Right lobe of liver (tissue), 6 donors: ENCODE measurements around the gene CDC123. TPM values are rescaled to one million over a fixed set of nuclear protein-coding genes. Genes with fewer than 3 reads are reported as not detected.

Experiments
- ATAC-seq, 4 donors: fragments of 200-7000 bp; cut with Tn5 transposase; one replicate each; pipeline ENCODE4 v1.9.1; 2020; ENCODE audit warnings: mild to moderate bottlenecking in 4 of 4, moderate library complexity in 4 of 4
- DNase-seq, 3 donors: peaks; one replicate each; pipeline ENCODE4 v3.0.0-alpha.2; 2020
- H3K27ac ChIP-seq, 3 donors: fragments of 200-600 bp; one replicate each; pipeline ENCODE4 v1.8.0; 2022
- H3K27me3 ChIP-seq, 2 donors: fragments of 200-600 bp; one replicate each; pipeline ENCODE4 v1.8.0; 2022
- H3K36me3 ChIP-seq, 4 donors: fragments of 200-600 bp; sonication (generic) in 1 of 4; one replicate each; pipeline versions ENCODE4 v1.5.1 to v1.8.0; 2017 to 2022; ENCODE audit warnings: control low read depth in 1 of 4
- H3K4me1 ChIP-seq, 4 donors: fragments of 200-600 bp; sonication (generic) in 1 of 4; one replicate each; pipeline versions ENCODE4 v1.5.1 to v1.8.0; 2017 to 2022; ENCODE audit warnings: control low read depth in 1 of 4
- H3K4me3 ChIP-seq, 3 donors: fragments of 200-600 bp; one replicate each; pipeline ENCODE4 v1.8.0; 2022
- H3K9me3 ChIP-seq, 4 donors: fragments of 200-600 bp; sonication (generic) in 1 of 4; one replicate each; pipeline versions ENCODE4 v1.5.1 to v1.8.0; 2017 to 2022; ENCODE audit warnings: control low read depth in 1 of 4
- CTCF ChIP-seq, 4 donors: fragments of 200-600 bp in 3 of 4; fragments of 450-650 bp in 1 of 4; IDR thresholded peaks; one replicate each; pipeline versions ENCODE4 v1.5.1 to v1.8.0; 2016 to 2022; ENCODE audit warnings: antibody characterized with exemption in 4 of 4, mild to moderate bottlenecking in 2 of 4
- POLR2A ChIP-seq: fragments of 450-650 bp; IDR thresholded peaks from one replicate; pipeline ENCODE4 v1.6.1; 2017; ENCODE audit warnings: antibody characterized with exemption, mild to moderate bottlenecking
- WGBS: methylation state at CpG from one replicate; pipeline ENCODE4 v1.1.6; 2018; ENCODE audit warnings: low coverage, low lambda C conversion rate; ENCODE audit not compliant: insufficient coverage; ENCODE audit errors: missing lambda C conversion rate; 5-methylcytosine and 5-hydroxymethylcytosine counted together
- intact Hi-C, 2 donors: fragments of 100-400 bp; cut with DNase I; formaldehyde crosslinking; loops; one replicate each; pipeline versions ENCODE4 v1.11.2 to v1.14.1; 2022
- total RNA-seq, 6 experiments: library from RNA; depleted of rRNA in 2 of 6; stranded (reverse); fragments of >200 nt in 2 of 6; fragmentation: NEBNext Ultra II Directional in 3 of 6; extraction: Animal tissue kit (Norgen Biotek cat#: 25700) in 3 of 6; gene quantifications; one replicate each; pipeline versions ENCODE4 v1.1.0 to v1.2.4, GENCODE V29; 2016 to 2023
- donor health status: DM: no; HTN: yes; CAD: no.
- donor health status: DM: no; HTN: no; CAD: no.
- donor health status: DM: no; HTN: no; CAD: no.
- donor health status: DM: no; HTN: yes; CAD: no.
- donor health status: DM: no; HTN: yes; CAD: no.

The CDC123 gene
- total RNA-seq, 6 experiments from 2014 or later: 29.5 to 46.3 (median 33.0) TPM

GRCh38 chr10:12180221-12180974 is 15.6 kb upstream of the CDC123 start:
- H3K36me3 ChIP-seq: peaks cover 0 to 56% (median 17%) of the 10 kb centered on the region in 4 donors
- TF ChIP-seq POLR2A (no peak), CTCF (IDR thresholded peaks at IDR 0.05) (no peak)
- intact Hi-C loops: no loop called here
- ATAC-seq (no peak), DNase-seq (no peak)
- H3K4me3 ChIP-seq: no peak overlapping the region
- H3K27me3 ChIP-seq: no peaks in the 10 kb centered on the region
- 80% methylated on average over 7 of the region's 9 CpGs for WGBS
- H3K27ac ChIP-seq: no peak overlapping the region
- no peaks in the 10 kb centered on the region for H3K9me3 ChIP-seq
- H3K4me1 ChIP-seq: peaks cover 0 to 7% (median 3%) of the 10 kb centered on the region in 4 donors

DNA sequence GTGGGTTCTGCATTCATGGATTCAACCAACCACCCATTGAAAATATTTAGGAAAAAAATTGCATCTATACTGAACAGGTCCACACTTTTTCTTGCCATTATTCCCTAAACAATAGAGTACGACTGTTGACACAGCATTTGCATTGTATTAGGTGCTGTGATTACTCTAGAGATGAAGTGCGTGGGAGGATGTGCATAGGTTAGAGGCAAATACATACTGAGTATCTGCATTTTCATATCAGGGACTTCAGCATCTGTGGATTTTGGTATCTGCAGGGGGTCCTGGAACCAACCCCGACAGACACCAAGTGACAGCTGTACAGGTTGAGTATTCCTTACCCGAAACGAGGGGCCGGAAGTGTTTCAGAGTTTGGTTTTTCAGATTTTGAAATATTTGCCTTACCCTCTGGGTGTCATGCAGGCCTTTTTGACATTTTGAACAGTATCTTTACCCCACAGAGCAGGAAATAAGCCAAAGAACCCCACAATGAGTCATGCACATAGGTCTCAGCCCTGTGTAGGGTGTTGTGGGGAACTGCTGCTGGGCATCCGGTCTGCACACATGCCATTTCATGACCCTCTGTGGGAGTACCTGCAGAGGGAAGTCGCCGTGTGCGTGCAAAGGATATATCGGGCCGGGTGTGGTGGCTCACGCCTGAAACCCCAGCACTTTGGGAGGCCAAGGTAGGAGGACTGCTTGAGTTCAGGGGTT is 14.8 kb upstream of the CDC123 start:
- DNase-seq (no peak), ATAC-seq (peak; percentile 46 to 51 (median 48))
- no peak for TF ChIP-seq CTCF (IDR thresholded peaks at IDR 0.05)
- no peak for TF ChIP-seq POLR2A

DNA sequence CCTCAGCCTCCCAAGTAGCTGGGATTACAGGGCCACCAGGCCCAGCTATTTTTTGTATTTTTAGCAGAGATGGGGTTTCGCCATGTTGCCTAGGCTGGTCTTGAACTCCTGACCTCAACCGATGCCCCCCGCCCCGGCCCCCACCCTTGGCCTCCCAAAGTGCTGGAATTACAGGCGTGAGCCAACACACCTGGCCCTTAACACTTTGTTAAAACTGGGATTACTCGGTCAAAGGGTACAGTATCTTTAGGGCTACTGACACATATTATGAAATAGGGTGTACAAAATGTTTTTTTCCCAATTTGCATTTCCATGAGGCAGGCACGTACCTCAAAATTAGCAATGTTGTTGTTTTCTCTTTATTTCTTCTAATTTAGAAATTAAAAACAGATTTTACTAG is 11.8 kb upstream of the CDC123 start:
- Histone ChIP-seq H3K27me3 (no peaks in the 10 kb centered on the region), H3K9me3 (no peaks in the 10 kb centered on the region), H3K4me1 (peaks cover 0 to 7% (median 3%) of the 10 kb centered on the region in 4 donors), H3K36me3 (peaks cover 0 to 31% (median 1%) of the 10 kb centered on the region in 4 donors), H3K27ac (peak overlapping the region in 2 of 3 donors; percentile 39 to 58), H3K4me3 (no peak overlapping the region)
- WGBS: 10% methylated on average over 6 of the region's 7 CpGs
- ATAC-seq: peak; percentile 56 to 75 (median 66)
- TF ChIP-seq POLR2A (no peak), CTCF (IDR thresholded peaks at IDR 0.05) (no peak)
- intact Hi-C loops: no loop called here
- DNase-seq: peak in 1 of 3 donors; percentile 52

More for the DNA sequence above, 14.8 kb upstream of the CDC123 start:
- peaks cover 0 to 7% (median 3%) of the 10 kb centered on the region in 4 donors for H3K4me1 ChIP-seq
- 50% methylated on average over 12 of the region's 13 CpGs for WGBS
- intact Hi-C loops: no loop called here
- no peaks in the 10 kb centered on the region for H3K9me3 ChIP-seq
- no peak overlapping the region for H3K4me3 ChIP-seq
- no peaks in the 10 kb centered on the region for H3K27me3 ChIP-seq
- H3K27ac ChIP-seq: no peak overlapping the region
- peaks cover 0 to 56% (median 17%) of the 10 kb centered on the region in 4 donors for H3K36me3 ChIP-seq

DNA sequence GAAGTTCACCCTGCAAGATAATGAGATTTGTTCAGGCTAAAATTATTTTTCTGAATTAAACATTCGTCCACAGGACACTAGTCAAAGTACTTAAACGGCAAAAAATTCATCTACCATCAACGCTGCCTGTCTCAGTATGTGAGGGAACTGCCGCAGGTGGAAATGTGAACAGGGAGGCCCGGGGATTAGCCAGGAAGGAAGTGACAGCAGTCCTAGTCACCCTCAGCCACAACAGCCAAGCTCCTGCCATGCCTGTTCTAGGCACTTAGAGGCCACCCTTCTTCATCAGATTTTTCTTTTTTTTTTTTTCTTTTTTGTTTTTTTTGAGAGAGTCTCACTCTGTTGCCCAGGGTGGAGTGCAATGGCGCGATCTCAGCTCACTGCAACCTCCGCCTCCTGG is 9.7 kb upstream of the CDC123 start:
- H3K4me3 ChIP-seq: no peak overlapping the region
- TF ChIP-seq CTCF (IDR thresholded peaks at IDR 0.05) (no peak), POLR2A (no peak)
- H3K27me3 ChIP-seq: no peaks in the 10 kb centered on the region
- no peaks in the 10 kb centered on the region for H3K9me3 ChIP-seq
- intact Hi-C loops: no loop called here
- peaks cover 0 to 12% (median 5%) of the 10 kb centered on the region in 4 donors for H3K4me1 ChIP-seq
- no peak overlapping the region for H3K27ac ChIP-seq
- ATAC-seq (no peak), DNase-seq (no peak)
- WGBS: 72% methylated on average over 7 of the region's 8 CpGs
- H3K36me3 ChIP-seq: peaks cover 0 to 21% (median 1%) of the 10 kb centered on the region in 4 donors
